ENCODE data around the gene LEP. TPM values are rescaled to one million over a fixed set of nuclear protein-coding genes. Genes with fewer than 3 reads are reported as not detected.

LEP gene
- total and polyA plus RNA-seq, 9 of the 15 experiments (the other 6 are each of a cell fraction or from before 2014, with no cell fraction given) = not detected

DNA sequence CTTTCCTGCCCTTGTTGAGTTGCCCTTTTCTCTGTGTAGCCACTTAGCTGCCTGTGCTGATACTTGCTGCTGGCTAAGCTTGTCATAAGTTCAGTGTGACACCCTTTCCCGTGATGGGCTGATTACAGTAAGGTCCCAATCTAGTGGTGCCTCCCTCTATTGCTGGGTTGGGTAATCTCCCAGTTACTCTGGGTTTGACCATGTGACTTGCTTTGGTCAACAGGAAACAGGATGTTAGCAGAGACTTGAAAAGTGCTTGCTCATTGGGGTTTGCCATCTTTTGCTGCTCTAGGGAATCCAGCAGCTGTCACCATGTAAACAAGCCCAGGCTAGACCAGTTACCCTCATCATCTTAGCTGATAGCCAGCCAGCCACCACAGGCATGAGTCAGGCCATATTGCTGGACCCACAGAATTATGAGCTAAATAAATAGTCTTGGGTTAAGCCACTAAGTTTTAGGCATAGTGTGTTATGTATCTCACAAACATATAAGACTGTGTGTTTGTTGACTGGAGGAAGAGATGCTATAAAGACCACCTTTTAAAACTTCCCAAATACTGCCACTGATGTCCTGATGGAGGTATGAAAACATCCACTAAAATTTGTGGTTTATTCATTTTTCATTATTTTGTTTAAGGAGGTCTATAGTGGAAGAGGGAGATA is 4.0 kb upstream of the LEP start (continued):
- TF ChIP-seq AFF1 (IDR thresholded peaks at IDR 0.05; ENCODE audit: low read depth in 1 of 2, partially characterized antibody in 2 of 2) = peak in 1 of 2 experiments; percentile 39
- peak; percentile 66; the same call in 1 of the 2 replicates for TF ChIP-seq ELK3 (CRISPR knock-in tag; IDR thresholded peaks at IDR 0.05)
- peak; percentile 46 for TF ChIP-seq CBFA2T3 (IDR thresholded peaks at IDR 0.05)
- TF ChIP-seq, protein P1, sequence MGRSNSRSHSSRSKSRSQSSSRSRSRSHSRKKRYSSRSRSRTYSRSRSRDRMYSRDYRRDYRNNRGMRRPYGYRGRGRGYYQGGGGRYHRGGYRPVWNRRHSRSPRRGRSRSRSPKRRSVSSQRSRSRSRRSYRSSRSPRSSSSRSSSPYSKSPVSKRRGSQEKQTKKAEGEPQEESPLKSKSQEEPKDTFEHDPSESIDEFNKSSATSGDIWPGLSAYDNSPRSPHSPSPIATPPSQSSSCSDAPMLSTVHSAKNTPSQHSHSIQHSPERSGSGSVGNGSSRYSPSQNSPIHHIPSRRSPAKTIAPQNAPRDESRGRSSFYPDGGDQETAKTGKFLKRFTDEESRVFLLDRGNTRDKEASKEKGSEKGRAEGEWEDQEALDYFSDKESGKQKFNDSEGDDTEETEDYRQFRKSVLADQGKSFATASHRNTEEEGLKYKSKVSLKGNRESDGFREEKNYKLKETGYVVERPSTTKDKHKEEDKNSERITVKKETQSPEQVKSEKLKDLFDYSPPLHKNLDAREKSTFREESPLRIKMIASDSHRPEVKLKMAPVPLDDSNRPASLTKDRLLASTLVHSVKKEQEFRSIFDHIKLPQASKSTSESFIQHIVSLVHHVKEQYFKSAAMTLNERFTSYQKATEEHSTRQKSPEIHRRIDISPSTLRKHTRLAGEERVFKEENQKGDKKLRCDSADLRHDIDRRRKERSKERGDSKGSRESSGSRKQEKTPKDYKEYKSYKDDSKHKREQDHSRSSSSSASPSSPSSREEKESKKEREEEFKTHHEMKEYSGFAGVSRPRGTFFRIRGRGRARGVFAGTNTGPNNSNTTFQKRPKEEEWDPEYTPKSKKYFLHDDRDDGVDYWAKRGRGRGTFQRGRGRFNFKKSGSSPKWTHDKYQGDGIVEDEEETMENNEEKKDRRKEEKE (IDR thresholded peaks at IDR 0.05; ENCODE audit: borderline replicate concordance in 1 of 2, control insufficient read depth in 1 of 2, low read depth in 2 of 2, low read length in 1 of 2) = no peak
- TF ChIP-seq MECOM (CRISPR knock-in tag; IDR thresholded peaks at IDR 0.05) = no peak
- TF ChIP-seq, protein P2, sequence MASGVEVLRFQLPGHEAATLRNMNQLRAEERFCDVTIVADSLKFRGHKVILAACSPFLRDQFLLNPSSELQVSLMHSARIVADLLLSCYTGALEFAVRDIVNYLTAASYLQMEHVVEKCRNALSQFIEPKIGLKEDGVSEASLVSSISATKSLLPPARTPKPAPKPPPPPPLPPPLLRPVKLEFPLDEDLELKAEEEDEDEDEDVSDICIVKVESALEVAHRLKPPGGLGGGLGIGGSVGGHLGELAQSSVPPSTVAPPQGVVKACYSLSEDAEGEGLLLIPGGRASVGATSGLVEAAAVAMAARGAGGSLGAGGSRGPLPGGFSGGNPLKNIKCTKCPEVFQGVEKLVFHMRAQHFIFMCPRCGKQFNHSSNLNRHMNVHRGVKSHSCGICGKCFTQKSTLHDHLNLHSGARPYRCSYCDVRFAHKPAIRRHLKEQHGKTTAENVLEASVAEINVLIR (CRISPR knock-in tag; IDR thresholded peaks at IDR 0.05) = peak; percentile 81
- TF ChIP-seq ZNF133 (CRISPR knock-in tag; IDR thresholded peaks at IDR 0.05) = peak; percentile 70; the same call in 1 of the 2 replicates
- TF ChIP-seq ZNF584 (CRISPR knock-in tag; IDR thresholded peaks at IDR 0.05; ENCODE audit: low read depth) = peak; percentile 99
- no peak for TF ChIP-seq KLF10 (CRISPR knock-in tag; IDR thresholded peaks at IDR 0.05)
- peak; percentile 96 for TF ChIP-seq ZNF766 (CRISPR knock-in tag; conservative IDR thresholded peaks at IDR 0.05)
- peak; percentile 97 for TF ChIP-seq ERF (CRISPR knock-in tag; IDR thresholded peaks at IDR 0.05)
- TF ChIP-seq BMI1 (IDR thresholded peaks at IDR 0.05; ENCODE audit: low read length) = no peak
- TF ChIP-seq NCOA2 (IDR thresholded peaks at IDR 0.05; ENCODE audit: partially characterized antibody in 2 of 2) = no peak
- TF ChIP-seq HDAC2 (IDR thresholded peaks at IDR 0.05) = peak; percentile 57; the same call in 1 of the 2 replicates
- TF ChIP-seq RUNX1 (IDR thresholded peaks at IDR 0.05; ENCODE audit: low read depth) = no peak
- peak; percentile 81; the same call in 1 of the 2 replicates for TF ChIP-seq HBP1 (CRISPR knock-in tag; IDR thresholded peaks at IDR 0.05)
